HFF-Myc (cell line): ENCODE results near the gene RALGAPB.
A peak's percentile ranks its signal among the peaks of the same experiment; 100 is the strongest.
"Not testable (repeated sequence)": the region's sequence is repeated elsewhere in the genome, so short reads cannot be mapped to it uniquely, and the experiment has no call there.

Experiments used
- DNase-seq: peaks from one replicate; pipeline ENCODE4 v3.0.0-alpha.2; 2011; ENCODE audit warnings: low read depth; ENCODE audit errors: extremely low read depth
- H3K4me3 ChIP-seq: replicated peaks from 2 replicates; pipeline ENCODE4 v1.5.1; 2011; ENCODE audit warnings: low read depth, mild to moderate bottlenecking, control low read depth, low read length
- TF ChIP-seq, protein P1 (sequence below): IDR thresholded peaks from 2 replicates; pipeline ENCODE4 v1.5.1; 2012; ENCODE audit warnings: mild to moderate bottlenecking, low read depth, low read length, control low read depth; ENCODE audit errors: missing control alignments

Gene RALGAPB

DNA sequence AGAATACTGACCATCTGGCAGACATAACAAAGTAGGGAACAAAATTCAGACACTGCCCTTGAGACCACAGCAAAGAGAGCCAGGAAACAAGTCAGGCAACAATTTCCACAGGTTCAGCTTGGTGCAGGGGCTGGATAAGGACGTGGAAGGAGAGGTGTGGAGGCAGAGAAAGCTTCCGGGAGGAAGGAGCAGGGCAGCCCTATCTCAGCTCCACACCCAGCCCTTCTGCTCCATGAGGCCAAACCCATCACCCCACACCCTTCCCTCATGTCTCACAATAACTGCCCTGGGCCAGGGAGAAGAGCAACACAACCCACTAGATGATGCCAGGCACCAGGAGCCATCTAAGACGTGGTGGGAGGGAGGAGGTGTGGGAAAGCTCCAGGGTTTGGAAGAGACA is 43.3 kb upstream of the RALGAPB start:
- peak overlapping the region; percentile 19 for H3K4me3 ChIP-seq
- DNase-seq, result no peak
- TF ChIP-seq, protein P1, sequence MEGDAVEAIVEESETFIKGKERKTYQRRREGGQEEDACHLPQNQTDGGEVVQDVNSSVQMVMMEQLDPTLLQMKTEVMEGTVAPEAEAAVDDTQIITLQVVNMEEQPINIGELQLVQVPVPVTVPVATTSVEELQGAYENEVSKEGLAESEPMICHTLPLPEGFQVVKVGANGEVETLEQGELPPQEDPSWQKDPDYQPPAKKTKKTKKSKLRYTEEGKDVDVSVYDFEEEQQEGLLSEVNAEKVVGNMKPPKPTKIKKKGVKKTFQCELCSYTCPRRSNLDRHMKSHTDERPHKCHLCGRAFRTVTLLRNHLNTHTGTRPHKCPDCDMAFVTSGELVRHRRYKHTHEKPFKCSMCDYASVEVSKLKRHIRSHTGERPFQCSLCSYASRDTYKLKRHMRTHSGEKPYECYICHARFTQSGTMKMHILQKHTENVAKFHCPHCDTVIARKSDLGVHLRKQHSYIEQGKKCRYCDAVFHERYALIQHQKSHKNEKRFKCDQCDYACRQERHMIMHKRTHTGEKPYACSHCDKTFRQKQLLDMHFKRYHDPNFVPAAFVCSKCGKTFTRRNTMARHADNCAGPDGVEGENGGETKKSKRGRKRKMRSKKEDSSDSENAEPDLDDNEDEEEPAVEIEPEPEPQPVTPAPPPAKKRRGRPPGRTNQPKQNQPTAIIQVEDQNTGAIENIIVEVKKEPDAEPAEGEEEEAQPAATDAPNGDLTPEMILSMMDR, result no peak

DNA sequence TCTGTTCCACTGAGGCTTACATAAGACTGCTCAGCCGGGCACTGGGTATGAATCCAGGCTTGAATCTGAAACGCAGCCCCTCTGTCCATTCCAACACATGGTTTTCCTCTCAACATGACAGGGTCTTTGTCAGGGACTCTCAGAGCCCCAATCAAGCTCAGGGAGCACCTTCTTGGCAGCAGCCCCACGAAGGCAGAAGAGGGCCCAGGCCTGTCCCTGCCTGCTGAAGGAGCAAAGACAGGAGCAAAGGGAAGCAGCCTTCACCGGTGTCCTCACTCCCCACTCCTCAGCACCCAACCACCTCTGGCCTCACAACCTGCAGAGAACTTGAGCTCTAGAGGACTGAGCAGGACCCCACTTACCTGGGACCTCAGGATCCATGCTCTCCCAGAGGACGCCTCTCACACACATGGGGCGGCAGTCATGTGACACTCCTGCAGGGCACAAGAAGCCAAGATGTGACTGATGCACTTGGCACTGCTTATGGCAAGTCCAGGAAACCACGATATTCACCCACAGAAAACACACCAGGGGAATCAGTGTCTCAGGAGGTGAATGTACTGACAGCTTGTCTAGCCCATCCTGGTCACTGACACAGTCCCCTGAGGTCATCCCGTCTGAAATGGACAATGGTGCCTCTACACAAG is 41.8 kb upstream of the RALGAPB start:
- no peak for DNase-seq
- TF ChIP-seq, protein P1, result no peak
- H3K4me3 ChIP-seq, result peak overlapping the region; percentile 100

DNA sequence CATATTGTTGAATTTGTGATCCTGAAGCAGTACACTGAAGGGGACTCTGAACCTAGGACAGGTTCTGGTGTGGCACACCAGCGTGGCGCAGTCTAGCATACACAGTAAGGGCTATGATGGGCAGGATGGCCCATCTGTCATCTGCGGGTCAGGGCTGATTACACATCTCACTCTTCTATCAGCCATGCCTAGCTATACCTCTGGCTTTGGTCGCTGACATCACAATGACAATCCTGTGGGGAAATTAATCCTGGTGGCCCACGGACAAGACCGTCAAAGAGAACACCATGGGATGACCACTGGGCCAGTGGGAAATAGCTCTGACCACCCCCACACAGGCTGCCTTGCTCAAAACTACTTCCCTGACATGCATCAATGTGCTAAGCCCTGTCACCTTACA is 40.4 kb upstream of the RALGAPB start:
- peak overlapping the region; percentile 100 for H3K4me3 ChIP-seq
- no peak for DNase-seq
- TF ChIP-seq, protein P1, result no peak

DNA sequence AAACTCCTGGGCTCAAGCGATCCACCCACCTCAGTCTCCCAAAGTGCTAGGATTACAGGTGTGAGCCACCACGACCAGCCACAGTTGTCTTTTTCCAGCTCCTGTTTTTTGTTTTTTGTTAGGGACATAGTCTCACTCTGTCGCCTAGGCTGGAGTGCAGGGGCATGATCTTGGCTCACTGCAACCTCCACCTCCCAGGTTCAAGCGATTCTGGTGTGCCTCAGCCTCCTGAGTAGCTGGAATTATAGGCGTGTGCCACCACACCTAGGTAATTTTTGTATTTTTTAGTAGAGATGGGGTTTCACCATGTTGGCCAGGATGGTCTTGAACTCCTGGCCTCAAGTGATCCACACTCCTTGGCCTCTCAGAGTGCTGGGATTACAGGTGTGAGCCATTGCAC is 39.8 kb upstream of the RALGAPB start:
- not testable (repeated sequence) for DNase-seq
- H3K4me3 ChIP-seq, result peak overlapping the region; percentile 100

DNA sequence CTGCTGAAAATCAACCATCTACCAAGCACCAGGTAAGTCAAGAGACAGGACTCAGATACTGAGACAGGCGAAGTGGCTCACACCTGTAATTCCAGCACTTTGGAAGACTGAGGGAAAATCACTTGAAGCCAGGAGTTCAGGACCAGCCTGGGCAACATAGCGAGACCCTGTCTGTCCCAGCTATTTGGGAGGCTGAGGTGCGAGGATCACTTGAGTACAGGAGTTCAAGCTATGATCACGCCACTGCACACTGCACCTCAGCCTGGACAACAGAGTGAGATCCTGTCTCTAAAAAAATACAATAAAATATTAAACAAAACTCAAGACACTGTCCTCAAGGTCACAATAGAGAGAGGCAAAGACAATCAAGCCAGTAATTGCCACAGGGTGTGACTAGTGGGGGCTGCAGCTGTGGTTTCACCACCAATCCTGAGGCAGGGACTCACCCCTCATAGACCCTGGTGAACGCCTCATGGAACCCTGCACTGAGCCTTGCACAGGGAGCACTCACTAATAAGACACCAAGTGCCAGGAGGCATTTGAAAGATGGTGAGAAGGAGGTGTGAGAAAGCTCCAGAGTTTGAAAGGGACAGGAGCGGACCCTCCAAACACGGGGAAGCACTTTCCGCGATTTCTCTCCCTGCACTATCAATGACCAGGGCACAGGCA is 39.2 kb upstream of the RALGAPB start:
- peak overlapping the region; percentile 100 for H3K4me3 ChIP-seq
- TF ChIP-seq, protein P1, result no peak
- DNase-seq, result no peak

DNA sequence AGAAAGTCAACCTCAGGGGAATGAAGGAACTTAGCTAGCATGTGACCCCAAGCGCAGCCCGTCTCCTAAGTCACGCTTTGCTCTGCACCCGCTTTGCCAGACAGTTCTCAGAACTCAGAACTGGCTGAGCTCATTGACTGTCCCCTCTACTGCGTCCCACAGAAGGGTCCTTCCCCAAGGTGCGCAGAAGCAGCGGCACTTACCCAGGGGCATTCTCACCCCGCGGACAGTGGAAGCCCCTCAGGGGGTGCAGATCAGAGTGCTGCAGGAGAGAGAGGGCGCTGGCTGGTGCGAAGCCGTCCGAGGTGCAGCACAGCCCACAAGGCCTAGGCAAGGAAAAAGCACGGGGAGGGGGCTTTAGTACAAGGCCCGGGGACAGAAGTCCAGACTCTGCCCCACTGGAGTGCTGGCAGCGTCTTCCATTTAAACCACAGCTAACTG is 38.3 kb upstream of the RALGAPB start:
- H3K4me3 ChIP-seq, result peak overlapping the region; percentile 100
- TF ChIP-seq, protein P1, result no peak
- DNase-seq, result no peak

DNA sequence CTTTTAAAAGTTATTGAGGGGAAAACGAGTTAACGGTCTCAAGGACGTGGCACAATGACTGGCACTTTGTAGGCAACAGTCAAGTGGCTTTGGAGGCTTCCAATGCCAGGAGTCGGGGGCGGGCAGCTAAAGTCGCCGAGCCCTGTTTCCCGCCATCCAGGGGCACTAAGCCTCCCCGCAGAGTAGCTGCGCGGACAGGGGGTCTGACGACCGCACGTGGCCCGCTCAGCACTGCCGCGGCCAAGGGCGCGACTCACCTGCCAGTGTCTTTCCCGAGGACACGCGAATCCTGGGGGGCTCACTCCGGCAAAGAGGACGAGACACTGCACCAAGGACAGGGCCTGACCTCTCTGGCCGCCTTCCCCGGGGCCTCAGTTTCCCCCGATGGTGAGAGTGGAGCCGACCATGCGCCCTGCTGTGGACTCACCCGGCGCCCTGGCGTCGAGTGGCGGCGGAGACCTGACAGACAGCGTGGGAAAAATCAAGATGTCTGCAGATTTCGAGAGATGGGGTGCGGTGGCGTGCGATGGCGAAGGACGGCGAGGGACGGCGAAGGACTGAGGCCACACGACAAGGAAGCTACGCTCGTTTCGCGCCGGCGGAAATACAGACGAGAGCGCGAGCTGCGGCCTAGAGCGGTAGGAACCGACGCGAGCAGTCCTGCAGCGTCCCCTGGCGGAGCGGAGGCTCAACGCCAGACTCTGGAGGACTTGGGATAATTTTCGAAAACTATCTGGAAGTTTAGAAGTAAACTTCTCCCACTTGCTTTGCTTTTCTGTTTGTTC is 37.7 kb upstream of the RALGAPB start, which contains the start of gene SNHG17:
Gene SNHG17, minus strand, starts transcription at position 559 of the 785 bp plus-strand sequence.
- H3K4me3 ChIP-seq, result peak within 1 kb of the TSS; percentile 100
- TF ChIP-seq, protein P1, result peak; percentile 100
- DNase-seq, result peak; percentile 70
